OCI-LY7 (cell line): ENCODE measurements around the gene TRIM46. TPM values are rescaled to one million over a fixed set of nuclear protein-coding genes. Genes with fewer than 3 reads are reported as not detected.
"Not testable (repeated sequence)": the region's sequence is repeated elsewhere in the genome, so short reads cannot be mapped to it uniquely, and the experiment has no call there.

Experiments
- BruUV-seq: library from RNA; stranded (reverse); fragments of 400-500 nt; replicated peaks from 2 replicates; lab custom pipeline; 2021; lab: Mats Ljungman, UMichigan
- CTCF ChIA-PET: fragments of 300-600 bp; sonication (Branson Sonifier 250); formaldehyde crosslinking; loops from one replicate; lab custom pipeline; 2022; ENCODE audit warnings: antibody characterized with exemption; ENCODE audit not compliant: unreplicated experiment; lab: Charles Lee
- POLR2A ChIA-PET: fragments of 300-600 bp; sonication (Branson Sonifier 250); formaldehyde crosslinking; loops from one replicate; lab custom pipeline; 2022; ENCODE audit warnings: antibody characterized with exemption; lab: Charles Lee
- DNase-seq: peaks from one replicate; pipeline ENCODE4 v3.0.0-alpha.2; 2015; ENCODE audit warnings: low spot score
- H2AFZ ChIP-seq: fragments of 200-600 bp; sonication (generic), shearing (Covaris generic); 2 replicates; pipeline ENCODE4 v1.6.1; 2014; ENCODE audit warnings: mild to moderate bottlenecking, antibody characterized with exemption, low read length, moderate library complexity
- H3K27ac ChIP-seq: fragments of 200-600 bp; sonication (generic); 2 replicates; pipeline ENCODE4 v1.5.1; 2014; ENCODE audit warnings: mixed run types, low read depth, mild to moderate bottlenecking, moderate library complexity, low read length, inconsistent platforms; ENCODE audit not compliant: poor library complexity, severe bottlenecking
- H3K36me3 ChIP-seq: fragments of 200-600 bp; sonication (generic); 2 replicates; pipeline ENCODE4 v1.6.1; 2014; ENCODE audit warnings: mild to moderate bottlenecking, antibody characterized with exemption, low read length, moderate library complexity, mixed read lengths; ENCODE audit not compliant: insufficient read depth
- H3K4me1 ChIP-seq: fragments of 200-600 bp; sonication (generic); 2 replicates; pipeline ENCODE4 v1.5.1; 2014; ENCODE audit warnings: mild to moderate bottlenecking, low read length; ENCODE audit not compliant: insufficient read depth, poor library complexity, severe bottlenecking
- H3K4me2 ChIP-seq: fragments of 200-600 bp; sonication (generic); 2 replicates; pipeline ENCODE4 v1.6.1; 2014; ENCODE audit warnings: mild to moderate bottlenecking, low read length
- H3K4me3 ChIP-seq: fragments of 200-600 bp; sonication (generic); 2 replicates; pipeline ENCODE4 v1.5.1; 2014; ENCODE audit warnings: mild to moderate bottlenecking, low read depth, low read length; ENCODE audit not compliant: poor library complexity, severe bottlenecking
- H3K79me2 ChIP-seq: fragments of 200-600 bp; sonication (generic); 2 replicates; pipeline ENCODE4 v1.6.1; 2016; ENCODE audit warnings: low read depth, mild to moderate bottlenecking, low read length, moderate library complexity, mixed read lengths; ENCODE audit not compliant: insufficient read depth
- H3K9me2 ChIP-seq: fragments of 200-600 bp; sonication (generic); 2 replicates; pipeline ENCODE4 v1.6.1; 2016; ENCODE audit warnings: mild to moderate bottlenecking, low read length, mixed read lengths; ENCODE audit not compliant: insufficient read depth
- H3K9me3 ChIP-seq: fragments of 200-600 bp; sonication (generic); 2 replicates; pipeline ENCODE4 v1.6.1; 2014; ENCODE audit warnings: mild to moderate bottlenecking, mixed run types, low read length, mixed read lengths
- H4K20me1 ChIP-seq: fragments of 200-600 bp; sonication (generic); 2 replicates; pipeline ENCODE4 v1.6.1; 2014; ENCODE audit warnings: mild to moderate bottlenecking, antibody characterized with exemption, low read length, moderate library complexity, mixed read lengths; ENCODE audit not compliant: insufficient read depth
- CTCF ChIP-seq: fragments of 200-600 bp; sonication (generic); conservative IDR thresholded peaks from 2 replicates; pipeline ENCODE4 v1.5.1; 2014; ENCODE audit warnings: mild to moderate bottlenecking, antibody characterized with exemption, low read length, moderate library complexity, mixed read lengths
- EZH2phosphoT487 ChIP-seq: fragments of 200-600 bp; sonication (generic); IDR thresholded peaks from 2 replicates; pipeline ENCODE4 v1.6.1; 2018; ENCODE audit warnings: low read depth, borderline replicate concordance, mild to moderate bottlenecking, mixed run types, antibody characterized with exemption, low read length, moderate library complexity, mixed read lengths
- intact Hi-C: fragments of 100-400 bp; cut with micrococcal nuclease; formaldehyde crosslinking; loops from one replicate; pipeline ENCODE4 v1.10.0; 2022; ENCODE audit not compliant: unreplicated experiment
- total RNA-seq, 2 experiments: library from RNA; depleted of rRNA in 1 of 2; stranded (reverse); fragments of >200 nt in 1 of 2; shearing (Covaris generic) in 1 of 2; gene quantifications; 2 replicates each; pipeline ENCODE4 v1.2.3, GENCODE V29; 2014 to 2022

Gene TRIM46
- total RNA-seq, 2 experiments from 2014 or later, result 3.1 to 4.5 TPM

GRCh38 chr1:155158991-155159390 is 14.7 kb upstream of the TRIM46 start:
- CTCF ChIA-PET, result no interaction called here

GRCh38 chr1:155160128-155160527 is 13.5 kb upstream of the TRIM46 start:
- H3K36me3 ChIP-seq, result no peaks in the 10 kb centered on the region
- no peak overlapping the region for H2AFZ ChIP-seq
- no peaks in the 10 kb centered on the region for H3K4me1 ChIP-seq
- TF ChIP-seq CTCF (no peak), EZH2phosphoT487 (no peak)
- H4K20me1 ChIP-seq, result no peaks in the 10 kb centered on the region
- no TSS peak for BruUV-seq
- POLR2A ChIA-PET, result no interaction called here
- intact Hi-C loops, result no loop called here
- H3K27ac ChIP-seq, result no peak overlapping the region
- H3K4me3 ChIP-seq, result no peak overlapping the region
- no peaks in the 10 kb centered on the region for H3K9me3 ChIP-seq
- no peaks in the 10 kb centered on the region for H3K79me2 ChIP-seq
- DNase-seq, result no peak
- CTCF ChIA-PET, result no interaction called here
- no peak overlapping the region for H3K4me2 ChIP-seq
- H3K9me2 ChIP-seq, result no peaks in the 10 kb centered on the region

More at GRCh38 chr1:155158991-155159390, 14.7 kb upstream of the TRIM46 start:
- Histone ChIP-seq H3K4me1 (no peaks in the 10 kb centered on the region), H4K20me1 (no peaks in the 10 kb centered on the region), H3K79me2 (no peaks in the 10 kb centered on the region), H3K4me2 (no peak overlapping the region), H3K36me3 (no peaks in the 10 kb centered on the region), H3K9me3 (no peaks in the 10 kb centered on the region), H2AFZ (no peak overlapping the region), H3K27ac (no peak overlapping the region), H3K4me3 (no peak overlapping the region), H3K9me2 (no peaks in the 10 kb centered on the region)
- intact Hi-C loops, result no loop called here
- DNase-seq, result no peak
- POLR2A ChIA-PET, result interaction anchor here (0.7 to 0.9 kb wide), 2 partner anchors 8 to 54 kb away, joined by 4 to 5 read pairs; no protein-coding TSS in a partner anchor
- no peak for TF ChIP-seq CTCF
- no peak for TF ChIP-seq EZH2phosphoT487
- no TSS peak for BruUV-seq

- DNase-seq, H4K20me1 ChIP-seq, H3K9me2 ChIP-seq, H3K36me3 ChIP-seq, intact Hi-C loops, H3K4me1 ChIP-seq, H3K4me2 ChIP-seq, H2AFZ ChIP-seq, H3K4me3 ChIP-seq, H3K79me2 ChIP-seq, H3K9me3 ChIP-seq, CTCF ChIA-PET, H3K27ac ChIP-seq, BruUV-seq: not testable (repeated sequence)
- POLR2A ChIA-PET, result interaction anchor here (0.6 to 0.7 kb wide), 2 partner anchors 72 to 496 kb away, joined by 3 read pairs; no protein-coding TSS in a partner anchor
These were observed 11.0 kb upstream of the TRIM46 start for GRCh38 chr1:155162631-155163030.

- H3K79me2 ChIP-seq, H3K36me3 ChIP-seq, CTCF ChIA-PET, intact Hi-C loops, BruUV-seq, POLR2A ChIA-PET, H3K27ac ChIP-seq, H3K4me3 ChIP-seq, H3K9me3 ChIP-seq, DNase-seq, H2AFZ ChIP-seq, H3K9me2 ChIP-seq, H3K4me2 ChIP-seq, H4K20me1 ChIP-seq: not testable (repeated sequence)
- peaks cover 12% of the 10 kb centered on the region for H3K4me1 ChIP-seq
These were observed 9.9 kb upstream of the TRIM46 start for GRCh38 chr1:155163785-155164184.

GRCh38 chr1:155164625-155165024 is 9.0 kb upstream of the TRIM46 start:
- H3K4me2 ChIP-seq, DNase-seq, BruUV-seq, H3K9me2 ChIP-seq, H3K9me3 ChIP-seq, H2AFZ ChIP-seq, H4K20me1 ChIP-seq, H3K27ac ChIP-seq, POLR2A ChIA-PET, intact Hi-C loops, H3K4me3 ChIP-seq, H3K79me2 ChIP-seq: not testable (repeated sequence)
- peaks cover 12% of the 10 kb centered on the region for H3K4me1 ChIP-seq
- CTCF ChIA-PET, result interaction anchor here (2.3 kb wide), 1 partner anchor 73 kb away, joined by 7 read pairs; no protein-coding TSS in a partner anchor
- H3K36me3 ChIP-seq, result peaks cover 11% of the 10 kb centered on the region; the same call in 1 of the 2 replicates
